Activated T-cell treated with anti-CD3 and anti-CD28 coated beads for 1 hour (primary cell): ENCODE data around the gene GAPVD1.

ENCODE experiments used
- DNase-seq: peaks from one replicate; pipeline ENCODE4 v3.0.0-alpha.2; 2020; ENCODE audit warnings: low read depth

Gene GAPVD1

GRCh38 chr9:125405938-125406809 lies 144.5 kb downstream of the GAPVD1 start:
- DNase-seq = no peak

GRCh38 chr9:125406810-125407087 lies 145.1 kb downstream of the GAPVD1 start:
- no peak for DNase-seq

- DNase-seq = no peak
Measured at GRCh38 chr9:125407432-125407973, 145.9 kb downstream of the GAPVD1 start.

GRCh38 chr9:125407974-125408900 lies 146.6 kb downstream of the GAPVD1 start:
- peak; percentile 76 for DNase-seq

- DNase-seq = no peak
Measured at GRCh38 chr9:125409217-125409636, 147.6 kb downstream of the GAPVD1 start.

GRCh38 chr9:125409637-125410521 lies 148.3 kb downstream of the GAPVD1 start:
- no peak for DNase-seq

- DNase-seq = no peak
Measured at GRCh38 chr9:125410522-125410894, 148.9 kb downstream of the GAPVD1 start.

GRCh38 chr9:125411171-125411756 lies 149.6 kb downstream of the GAPVD1 start:
- no peak for DNase-seq

- DNase-seq = no peak
Measured at GRCh38 chr9:125412166-125412565, 150.5 kb downstream of the GAPVD1 start.

GRCh38 chr9:125413579-125413978 lies 152.0 kb downstream of the GAPVD1 start:
- no peak for DNase-seq

- DNase-seq = no peak
Measured at GRCh38 chr9:125415583-125416460, 154.2 kb downstream of the GAPVD1 start.

- no peak for DNase-seq
Measured at GRCh38 chr9:125416517-125416916, 154.9 kb downstream of the GAPVD1 start.
